ENCODE measurements around the gene ZNF565. TPM values are rescaled to one million over a fixed set of nuclear protein-coding genes. Genes with fewer than 3 reads are reported as not detected.

ZNF565 gene
- total RNA-seq, 1 experiment from 2014 or later: 4.8 TPM

- H3K27me3 ChIP-seq (ENCODE audit: insufficient read depth, low read length): no peaks in the 10 kb centered on the region
- no peak overlapping the region for H2BK20ac ChIP-seq (ENCODE audit: low read depth, low read length, poor library complexity, severe bottlenecking)
- TF ChIP-seq CTCF (conservative IDR thresholded peaks at IDR 0.05): no peak
- H3K18ac ChIP-seq (ENCODE audit: insufficient read length, low read depth, low read length): no peak overlapping the region
- H3K14ac ChIP-seq (ENCODE audit: insufficient read depth, low read length): no peak overlapping the region
- H2AK5ac ChIP-seq (ENCODE audit: insufficient read length, low read length): no peak overlapping the region
- no peaks in the 10 kb centered on the region for H3K9me3 Mint-ChIP-seq
- no peak overlapping the region for H2BK15ac ChIP-seq (ENCODE audit: low read depth, low read length)
- H3K36me3 Mint-ChIP-seq (ENCODE audit: insufficient read depth in 1 of 3, low read depth in 3 of 3): peaks cover 45 to 78% (median 72%) of the 10 kb centered on the region in 3 experiments; a peak in 6 of 7 replicates
- H2BK5ac ChIP-seq (ENCODE audit: insufficient read length, low read length): no peak overlapping the region
- H3K27ac ChIP-seq (ENCODE audit: insufficient read length, low read depth, low read length): no peak overlapping the region
- no peaks in the 10 kb centered on the region for H3K9me3 ChIP-seq (ENCODE audit: control insufficient read depth, low read depth, low read length)
- no peak overlapping the region for H3K4me3 Mint-ChIP-seq
- no peak overlapping the region for H3K4ac ChIP-seq (ENCODE audit: low read depth, low read length)
- no peak overlapping the region for H3K4me2 ChIP-seq (ENCODE audit: insufficient read depth, insufficient read length, low read length)
- no peak overlapping the region for H3K9ac ChIP-seq (ENCODE audit: extremely low read depth, insufficient read length, low read length)
- H3K27ac Mint-ChIP-seq: no peak overlapping the region
- H2AFZ ChIP-seq (ENCODE audit: low read length): no peak overlapping the region
- H4K8ac ChIP-seq (replicated peaks; ENCODE audit: insufficient read length, low read depth, low read length): no peak overlapping the region
- no peaks in the 10 kb centered on the region for H3K79me2 ChIP-seq (ENCODE audit: insufficient read depth, low read length)
- no peaks in the 10 kb centered on the region for H3K23me2 ChIP-seq (ENCODE audit: insufficient read length, low read depth, low read length, poor library complexity, severe bottlenecking)
- H4K20me1 ChIP-seq (ENCODE audit: control insufficient read depth, insufficient read depth, insufficient read length): no peaks in the 10 kb centered on the region
- no peak for DNase-seq
- H3K4me1 Mint-ChIP-seq: peaks cover 28% of the 10 kb centered on the region in 2 experiments
- H4K5ac ChIP-seq (ENCODE audit: insufficient read length, low read depth, low read length): no peak overlapping the region
- no peak overlapping the region for H3T11ph ChIP-seq (ENCODE audit: low read length)
- peaks cover 8% of the 10 kb centered on the region for H3K79me1 ChIP-seq (ENCODE audit: insufficient read depth, low read depth, low read length, poor library complexity, severe bottlenecking)
- no peak overlapping the region for H2BK120ac ChIP-seq (ENCODE audit: low read depth, low read length, poor library complexity, severe bottlenecking)
- no peak overlapping the region for H2BK12ac ChIP-seq (ENCODE audit: insufficient read length, low read depth, low read length)
- H3K27me3 Mint-ChIP-seq (ENCODE audit: low read depth): no peaks in the 10 kb centered on the region
- H4K91ac ChIP-seq (ENCODE audit: insufficient read length, low read depth, low read length): no peak overlapping the region
- no peaks in the 10 kb centered on the region; the same call in 1 of the 2 replicates for H3K4me1 ChIP-seq (ENCODE audit: insufficient read depth, low read length)
- H3K23ac ChIP-seq (ENCODE audit: insufficient read length, low read depth, low read length): no peak overlapping the region
- H3K56ac ChIP-seq (ENCODE audit: insufficient read length, low read depth, low read length): no peak overlapping the region
- WGBS (ENCODE audit: extremely low coverage, insufficient read length, low lambda C conversion rate): no CpG with 5 or more reads among the region's 3 CpGs
These were observed 22.5 kb upstream of the ZNF565 start for GRCh38 chr19:36236946-36237310.
